Cardiac muscle cell (in vitro differentiated cells and primary cell): ENCODE results near the gene RNLS. TPM values are rescaled to one million over a fixed set of nuclear protein-coding genes. Genes with fewer than 3 reads are reported as not detected.
A peak's percentile ranks its signal among the peaks of the same experiment; 100 is the strongest.

Experiments
- DNase-seq, 2 donors: peaks; one replicate each; pipeline versions ENCODE4 v3.0.0 to v3.0.0-alpha.2; 2010 to 2017; ENCODE audit warnings: low read depth in 1 of 2, low spot score in 1 of 2
- H3K27ac ChIP-seq: fragments of 200-600 bp; sonication (generic); 2 replicates; pipeline ENCODE4 v1.5.1; 2016
- H3K27me3 ChIP-seq: fragments of 200-600 bp; sonication (generic); 2 replicates; pipeline ENCODE4 v1.6.0; 2016; ENCODE audit warnings: control low read depth
- H3K36me3 ChIP-seq: fragments of 200-600 bp; sonication (generic); 2 replicates; pipeline ENCODE4 v1.5.1; 2016; ENCODE audit warnings: control low read depth
- H3K4me1 ChIP-seq: fragments of 200-600 bp; sonication (generic); 2 replicates; pipeline ENCODE4 v1.8.1; 2017; ENCODE audit warnings: low read depth, mild to moderate bottlenecking, mixed run types
- H3K4me3 ChIP-seq: fragments of 200-600 bp; sonication (generic); 2 replicates; pipeline ENCODE4 v1.5.1; 2016; ENCODE audit warnings: mild to moderate bottlenecking
- H3K9me3 ChIP-seq: fragments of 200-600 bp; sonication (generic); 2 replicates; pipeline ENCODE4 v1.5.1; 2017; ENCODE audit warnings: low read depth, mild to moderate bottlenecking, control low read depth
- CTCF ChIP-seq: IDR thresholded peaks from 2 replicates; pipeline ENCODE4 v1.5.1; 2012; ENCODE audit warnings: low read depth, mild to moderate bottlenecking, low read length
- polyA plus RNA-seq: library from polyadenylated mRNA; unstranded; fragments of >200 nt; fragmentation: Nextera tagmentation; extraction: Ambion mirVana; gene quantifications from 2 replicates; pipeline ENCODE4 v1.2.1, GENCODE V29; 2016
- total RNA-seq: library from RNA; depleted of rRNA; stranded (reverse); fragments of >200 nt; gene quantifications from 2 replicates; pipeline ENCODE4 v1.2.3, GENCODE V29; 2016

The RNLS gene
- total and polyA plus RNA-seq, 2 experiments from 2014 or later = 6.9 to 13.9 TPM

- H3K36me3 ChIP-seq = no peaks in the 10 kb centered on the region
- H3K27ac ChIP-seq = no peak overlapping the region
- H3K4me3 ChIP-seq = no peak overlapping the region
- H3K27me3 ChIP-seq = no peaks in the 10 kb centered on the region
- H3K9me3 ChIP-seq = no peaks in the 10 kb centered on the region
- no peaks in the 10 kb centered on the region for H3K4me1 ChIP-seq
- no peak for TF ChIP-seq CTCF
- no peak for DNase-seq
Observed at GRCh38 chr10:88523739-88524400, 59.2 kb downstream of the RNLS start.

- no peaks in the 10 kb centered on the region for H3K4me1 ChIP-seq
- no peak for TF ChIP-seq CTCF
- peak in 1 of 2 donors; percentile 54 for DNase-seq
- no peaks in the 10 kb centered on the region for H3K27me3 ChIP-seq
- no peak overlapping the region for H3K27ac ChIP-seq
- no peaks in the 10 kb centered on the region for H3K36me3 ChIP-seq
- no peak overlapping the region for H3K4me3 ChIP-seq
- H3K9me3 ChIP-seq = no peaks in the 10 kb centered on the region
Observed at GRCh38 chr10:88522715-88523114, 60.4 kb downstream of the RNLS start.

GRCh38 chr10:88521791-88522190, 61.3 kb downstream of the RNLS start:
- H3K27me3 ChIP-seq = no peaks in the 10 kb centered on the region
- no peak overlapping the region for H3K27ac ChIP-seq
- TF ChIP-seq CTCF = no peak
- no peaks in the 10 kb centered on the region for H3K36me3 ChIP-seq
- no peaks in the 10 kb centered on the region for H3K4me1 ChIP-seq
- no peak for DNase-seq
- H3K4me3 ChIP-seq = no peak overlapping the region
- no peaks in the 10 kb centered on the region for H3K9me3 ChIP-seq

- Histone ChIP-seq H3K36me3 (no peaks in the 10 kb centered on the region), H3K27me3 (no peaks in the 10 kb centered on the region), H3K4me3 (no peak overlapping the region), H3K27ac (no peak overlapping the region), H3K4me1 (no peaks in the 10 kb centered on the region), H3K9me3 (no peaks in the 10 kb centered on the region)
- TF ChIP-seq CTCF = no peak
- DNase-seq = no peak
Observed at GRCh38 chr10:88515235-88515634, 67.9 kb downstream of the RNLS start.

GRCh38 chr10:88512599-88512998, 70.5 kb downstream of the RNLS start:
- H3K9me3 ChIP-seq = no peaks in the 10 kb centered on the region
- no peak for DNase-seq
- peaks cover 3% of the 10 kb centered on the region for H3K4me1 ChIP-seq
- H3K4me3 ChIP-seq = no peak overlapping the region
- no peak overlapping the region for H3K27ac ChIP-seq
- H3K27me3 ChIP-seq = no peaks in the 10 kb centered on the region
- no peak for TF ChIP-seq CTCF
- no peaks in the 10 kb centered on the region for H3K36me3 ChIP-seq

- Histone ChIP-seq H3K4me1 (peaks cover 4% of the 10 kb centered on the region), H3K9me3 (no peaks in the 10 kb centered on the region), H3K36me3 (no peaks in the 10 kb centered on the region), H3K4me3 (no peak overlapping the region), H3K27me3 (no peaks in the 10 kb centered on the region), H3K27ac (no peak overlapping the region)
- DNase-seq = no peak
- no peak for TF ChIP-seq CTCF
Observed at GRCh38 chr10:88508796-88509195, 74.3 kb downstream of the RNLS start.
